CD14-positive monocyte (primary cell): ENCODE measurements around the gene MED29. TPM values are rescaled to one million over a fixed set of nuclear protein-coding genes. Genes with fewer than 3 reads are reported as not detected.

Source experiments
- DNase-seq, 3 donors: peaks; one replicate each; pipeline ENCODE4 v3.0.0-alpha.2; 2011 to 2022
- H2AFZ ChIP-seq: 2 replicates; pipeline ENCODE4 v1.6.0; 2012; ENCODE audit warnings: mild to moderate bottlenecking, low read depth, low read length, inconsistent platforms; ENCODE audit not compliant: insufficient read depth, poor library complexity, severe bottlenecking
- H3K27ac ChIP-seq, 2 donors: 1 replicate in 1 of 2; 2 replicates in 1 of 2; pipeline ENCODE4 v1.5.1; 2012 to 2013; ENCODE audit warnings: low read length in 2 of 2, control low read depth in 1 of 2, inconsistent platforms in 1 of 2, low read depth in 1 of 2, mild to moderate bottlenecking in 1 of 2
- H3K27me3 ChIP-seq, 2 donors: one replicate each; pipeline versions ENCODE4 v1.6.0 to v1.6.1; 2011 to 2013; ENCODE audit warnings: low read length in 2 of 2; ENCODE audit not compliant: control insufficient read depth in 2 of 2, insufficient read depth in 2 of 2
- H3K36me3 ChIP-seq, 2 donors: replicated peaks in 1 of 2; 1 replicate in 1 of 2; 2 replicates in 1 of 2; pipeline versions ENCODE4 v1.5.1 to v1.6.1; 2012 to 2013; ENCODE audit warnings: low read length in 2 of 2, control low read depth in 1 of 2, inconsistent platforms in 1 of 2, mild to moderate bottlenecking in 1 of 2; ENCODE audit not compliant: insufficient read depth in 2 of 2, control insufficient read depth in 1 of 2
- H3K4me1 ChIP-seq, 2 donors: 1 replicate in 1 of 2; 2 replicates in 1 of 2; pipeline versions ENCODE4 v1.5.1 to v1.6.1; 2012 to 2013; ENCODE audit warnings: low read length in 2 of 2, control low read depth in 1 of 2, inconsistent platforms in 1 of 2, mild to moderate bottlenecking in 1 of 2, moderate library complexity in 1 of 2; ENCODE audit not compliant: insufficient read depth in 2 of 2, control insufficient read depth in 1 of 2
- H3K4me2 ChIP-seq: replicated peaks from 2 replicates; pipeline ENCODE3; 2012; ENCODE audit warnings: low read length, moderate library complexity, mild to moderate bottlenecking; ENCODE audit not compliant: poor library complexity, severe bottlenecking; ENCODE audit errors: extremely low read depth
- H3K4me3 ChIP-seq, 3 experiments: fragments of 200-600 bp in 1 of 3; sonication (generic) in 1 of 3; replicated peaks in 1 of 3; 1 replicate in 2 of 3; 2 replicates in 1 of 3; pipeline ENCODE4 v1.5.1; 2011 to 2013; ENCODE audit warnings: low read length in 3 of 3, mild to moderate bottlenecking in 3 of 3, control low read depth in 2 of 3, low read depth in 2 of 3, inconsistent platforms in 1 of 3, moderate library complexity in 1 of 3
- H3K79me2 ChIP-seq: 2 replicates; pipeline ENCODE4 v1.6.0; 2012; ENCODE audit warnings: mild to moderate bottlenecking, control low read depth, inconsistent platforms, low read length, moderate library complexity; ENCODE audit not compliant: insufficient read depth
- H3K9ac ChIP-seq: 2 replicates; pipeline ENCODE4 v1.6.0; 2017; ENCODE audit warnings: low read length, mild to moderate bottlenecking; ENCODE audit not compliant: insufficient read depth, poor library complexity, severe bottlenecking
- H3K9me3 ChIP-seq, 2 donors: replicated peaks in 1 of 2; 1 replicate in 1 of 2; 2 replicates in 1 of 2; pipeline versions ENCODE4 v1.5.1 to v1.6.1; 2012 to 2013; ENCODE audit warnings: low read length in 2 of 2, control low read depth in 1 of 2; ENCODE audit not compliant: control insufficient read depth in 1 of 2, insufficient read depth in 1 of 2
- H4K20me1 ChIP-seq: 2 replicates; pipeline ENCODE4 v1.6.0; 2012; ENCODE audit warnings: mild to moderate bottlenecking, low read length, control low read depth, moderate library complexity; ENCODE audit not compliant: insufficient read depth
- H3K27ac Mint-ChIP-seq, 7 donors: one replicate each; pipeline ENCODE4 v1.8.0; 2020; ENCODE audit warnings: mild to moderate bottlenecking in 7 of 7, mixed read lengths in 7 of 7, moderate library complexity in 6 of 7, inconsistent platforms in 2 of 7
- H3K27me3 Mint-ChIP-seq, 3 donors: one replicate each; pipeline ENCODE4 v1.8.0; 2021 to 2022; ENCODE audit warnings: low read depth in 3 of 3, mild to moderate bottlenecking in 3 of 3, mixed read lengths in 3 of 3, moderate library complexity in 3 of 3, inconsistent platforms in 1 of 3
- H3K36me3 Mint-ChIP-seq, 2 donors: one replicate each; pipeline ENCODE4 v1.8.0; 2020; ENCODE audit warnings: mixed read lengths in 2 of 2, inconsistent platforms in 1 of 2, mild to moderate bottlenecking in 1 of 2
- H3K4me1 Mint-ChIP-seq: one replicate; pipeline ENCODE4 v1.8.0; 2020; ENCODE audit warnings: mild to moderate bottlenecking, mixed read lengths
- H3K4me3 Mint-ChIP-seq, 2 donors: one replicate each; pipeline ENCODE4 v1.8.0; 2020; ENCODE audit warnings: mild to moderate bottlenecking in 2 of 2, mixed read lengths in 2 of 2, moderate library complexity in 1 of 2
- H3K9me3 Mint-ChIP-seq, 7 donors: one replicate each; pipeline ENCODE4 v1.8.0; 2020 to 2022; ENCODE audit warnings: mixed read lengths in 7 of 7, mild to moderate bottlenecking in 6 of 7, moderate library complexity in 6 of 7, inconsistent platforms in 2 of 7
- WGBS: methylation state at CpG from one replicate; pipeline ENCODE4 v1.1.5; 2013; ENCODE audit warnings: missing lambda C conversion rate; ENCODE audit not compliant: insufficient coverage; 5-methylcytosine and 5-hydroxymethylcytosine counted together
- intact Hi-C, 2 donors: fragments of 100-400 bp; cut with micrococcal nuclease; formaldehyde crosslinking; loops; one replicate each; pipeline versions ENCODE4 v1.15.0 to v1.15.1; 2023
- polyA plus RNA-seq, 3 donors: library from polyadenylated mRNA; depleted of rRNA in 1 of 3; unstranded in 2 of 3; stranded (reverse) in 1 of 3; fragments of 300-500 nt in 2 of 3; fragments of >200 nt in 1 of 3; fragmentation: Illumina TruSeq in 2 of 3; gene quantifications; 1 replicate in 2 of 3; 2 replicates in 1 of 3; pipeline ENCODE4 v1.2.3, GENCODE V29; 2012 to 2021
- TF ChIP-seq, protein P1 (sequence below): fragments of 200-600 bp; IDR thresholded peaks from one replicate; pipeline ENCODE4 v1.8.0; 2022; ENCODE audit warnings: antibody characterized with exemption, mild to moderate bottlenecking

The MED29 gene
- polyA plus RNA-seq, 3 donors, result 35.8 to 38.2 (median 37.0) TPM

- Histone ChIP-seq H3K9me3 (no peaks in the 10 kb centered on the region), H3K4me2 (no peak overlapping the region), H3K79me2 (no peaks in the 10 kb centered on the region), H3K4me1 (no peaks in the 10 kb centered on the region), H3K4me3 (no peak overlapping the region), H3K9ac (no peak overlapping the region), H3K36me3 (peaks cover 69 to 94% of the 10 kb centered on the region in 2 donors), H3K27ac (no peak overlapping the region), H4K20me1 (no peaks in the 10 kb centered on the region), H2AFZ (no peak overlapping the region), H3K27me3 (no peaks in the 10 kb centered on the region)
- Mint-ChIP-seq H3K4me1 (no peaks in the 10 kb centered on the region), H3K4me3 (no peak overlapping the region), H3K9me3 (no peaks in the 10 kb centered on the region), H3K27me3 (no peaks in the 10 kb centered on the region), H3K27ac (peak overlapping the region in 1 of 7 donors; percentile 61), H3K36me3 (peaks cover 66 to 84% of the 10 kb centered on the region in 2 donors)
- no peak for DNase-seq
- TF ChIP-seq, protein P1, sequence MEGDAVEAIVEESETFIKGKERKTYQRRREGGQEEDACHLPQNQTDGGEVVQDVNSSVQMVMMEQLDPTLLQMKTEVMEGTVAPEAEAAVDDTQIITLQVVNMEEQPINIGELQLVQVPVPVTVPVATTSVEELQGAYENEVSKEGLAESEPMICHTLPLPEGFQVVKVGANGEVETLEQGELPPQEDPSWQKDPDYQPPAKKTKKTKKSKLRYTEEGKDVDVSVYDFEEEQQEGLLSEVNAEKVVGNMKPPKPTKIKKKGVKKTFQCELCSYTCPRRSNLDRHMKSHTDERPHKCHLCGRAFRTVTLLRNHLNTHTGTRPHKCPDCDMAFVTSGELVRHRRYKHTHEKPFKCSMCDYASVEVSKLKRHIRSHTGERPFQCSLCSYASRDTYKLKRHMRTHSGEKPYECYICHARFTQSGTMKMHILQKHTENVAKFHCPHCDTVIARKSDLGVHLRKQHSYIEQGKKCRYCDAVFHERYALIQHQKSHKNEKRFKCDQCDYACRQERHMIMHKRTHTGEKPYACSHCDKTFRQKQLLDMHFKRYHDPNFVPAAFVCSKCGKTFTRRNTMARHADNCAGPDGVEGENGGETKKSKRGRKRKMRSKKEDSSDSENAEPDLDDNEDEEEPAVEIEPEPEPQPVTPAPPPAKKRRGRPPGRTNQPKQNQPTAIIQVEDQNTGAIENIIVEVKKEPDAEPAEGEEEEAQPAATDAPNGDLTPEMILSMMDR, result no peak
- intact Hi-C loops, result no loop called here
- WGBS, result 100% methylated on average over 1 of the region's 2 CpGs
These were observed 22.0 kb upstream of the MED29 start for GRCh38 chr19:39369200-39369599.

DNA sequence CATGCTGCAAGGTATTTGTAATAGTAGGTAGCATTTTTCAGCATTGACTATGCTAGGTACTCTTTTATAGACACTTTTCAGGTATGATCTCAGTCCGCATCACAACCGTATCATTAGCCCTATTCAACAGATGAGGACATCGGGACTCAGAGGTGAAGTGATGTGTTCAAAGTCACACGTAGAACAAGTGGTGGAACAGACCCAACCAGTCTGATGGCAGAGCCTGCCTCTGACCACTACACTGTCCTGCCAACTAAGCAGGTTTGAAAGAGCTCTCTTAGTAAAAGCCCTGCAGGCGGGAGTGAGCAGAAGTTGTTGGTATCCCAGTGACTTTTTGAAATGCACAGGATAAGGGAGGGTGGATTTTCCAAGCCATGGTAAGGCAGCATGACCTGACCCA is 20.4 kb upstream of the MED29 start:
- Histone ChIP-seq H3K4me2 (no peak overlapping the region), H3K36me3 (peaks cover 79 to 98% of the 10 kb centered on the region in 2 donors), H3K4me3 (no peak overlapping the region), H4K20me1 (no peaks in the 10 kb centered on the region), H2AFZ (no peak overlapping the region), H3K9me3 (no peaks in the 10 kb centered on the region), H3K27me3 (no peaks in the 10 kb centered on the region), H3K4me1 (no peaks in the 10 kb centered on the region), H3K27ac (no peak overlapping the region), H3K9ac (no peak overlapping the region), H3K79me2 (no peaks in the 10 kb centered on the region)
- TF ChIP-seq, protein P1, result no peak
- no peak overlapping the region for H3K4me3 Mint-ChIP-seq
- H3K36me3 Mint-ChIP-seq, result peaks cover 71 to 85% of the 10 kb centered on the region in 2 donors
- no peaks in the 10 kb centered on the region for H3K4me1 Mint-ChIP-seq
- DNase-seq, result no peak
- H3K9me3 Mint-ChIP-seq, result no peaks in the 10 kb centered on the region
- WGBS, result 97% methylated on average over 5 of the region's 5 CpGs
- H3K27ac Mint-ChIP-seq, result no peak overlapping the region
- peaks cover 0 to 2% (median 0%) of the 10 kb centered on the region in 3 donors for H3K27me3 Mint-ChIP-seq
- intact Hi-C loops, result no loop called here
